ENCODE measurements around the gene EPYC. TPM values are rescaled to one million over a fixed set of nuclear protein-coding genes. Genes with fewer than 3 reads are reported as not detected.

The EPYC gene
- total and polyA plus RNA-seq, 4 donors = not detected

DNA sequence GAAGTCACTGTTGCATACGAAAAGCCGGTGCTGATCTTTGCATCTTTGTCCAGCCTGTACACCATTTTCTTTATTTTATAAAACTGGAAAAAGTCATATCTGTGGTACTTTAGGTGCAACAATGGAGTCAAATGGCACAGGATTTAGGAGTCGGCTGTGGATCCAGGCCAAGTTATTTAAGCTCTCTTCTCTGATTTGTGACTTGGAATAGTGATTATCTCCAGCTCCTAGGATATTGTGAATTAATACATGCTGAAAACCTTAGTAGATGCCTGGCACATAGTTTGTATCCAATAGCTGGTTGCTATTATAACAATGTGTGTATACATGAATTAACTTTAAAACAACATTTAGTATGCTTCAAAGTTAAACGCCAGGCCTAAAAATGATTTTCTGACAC is 43.6 kb downstream of the EPYC start:
- Histone ChIP-seq H3K27me3 (ENCODE audit: control insufficient read depth in 4 of 4, insufficient read depth in 4 of 4, low read length in 3 of 4) (no peaks in the 10 kb centered on the region), H3K4me3 (ENCODE audit: low read depth in 1 of 3, low read length in 3 of 3) (no peak overlapping the region), H3K9me3 (ENCODE audit: control insufficient read depth in 4 of 4, low read length in 3 of 4) (no peaks in the 10 kb centered on the region), H3K36me3 (ENCODE audit: control insufficient read depth in 4 of 4, insufficient read depth in 3 of 4, low read depth in 1 of 4, low read length in 3 of 4) (no peaks in the 10 kb centered on the region), H3K9ac (ENCODE audit: low read depth in 1 of 2, low read length in 2 of 2) (no peak overlapping the region), H3K4me1 (ENCODE audit: control insufficient read depth in 4 of 4, insufficient read depth in 4 of 4, low read length in 3 of 4) (no peaks in the 10 kb centered on the region), H3K27ac (ENCODE audit: low read depth in 1 of 2, low read length in 2 of 2) (no peak overlapping the region)
- no peak for DNase-seq (ENCODE audit: low spot score)
- TF ChIP-seq, protein P1, sequence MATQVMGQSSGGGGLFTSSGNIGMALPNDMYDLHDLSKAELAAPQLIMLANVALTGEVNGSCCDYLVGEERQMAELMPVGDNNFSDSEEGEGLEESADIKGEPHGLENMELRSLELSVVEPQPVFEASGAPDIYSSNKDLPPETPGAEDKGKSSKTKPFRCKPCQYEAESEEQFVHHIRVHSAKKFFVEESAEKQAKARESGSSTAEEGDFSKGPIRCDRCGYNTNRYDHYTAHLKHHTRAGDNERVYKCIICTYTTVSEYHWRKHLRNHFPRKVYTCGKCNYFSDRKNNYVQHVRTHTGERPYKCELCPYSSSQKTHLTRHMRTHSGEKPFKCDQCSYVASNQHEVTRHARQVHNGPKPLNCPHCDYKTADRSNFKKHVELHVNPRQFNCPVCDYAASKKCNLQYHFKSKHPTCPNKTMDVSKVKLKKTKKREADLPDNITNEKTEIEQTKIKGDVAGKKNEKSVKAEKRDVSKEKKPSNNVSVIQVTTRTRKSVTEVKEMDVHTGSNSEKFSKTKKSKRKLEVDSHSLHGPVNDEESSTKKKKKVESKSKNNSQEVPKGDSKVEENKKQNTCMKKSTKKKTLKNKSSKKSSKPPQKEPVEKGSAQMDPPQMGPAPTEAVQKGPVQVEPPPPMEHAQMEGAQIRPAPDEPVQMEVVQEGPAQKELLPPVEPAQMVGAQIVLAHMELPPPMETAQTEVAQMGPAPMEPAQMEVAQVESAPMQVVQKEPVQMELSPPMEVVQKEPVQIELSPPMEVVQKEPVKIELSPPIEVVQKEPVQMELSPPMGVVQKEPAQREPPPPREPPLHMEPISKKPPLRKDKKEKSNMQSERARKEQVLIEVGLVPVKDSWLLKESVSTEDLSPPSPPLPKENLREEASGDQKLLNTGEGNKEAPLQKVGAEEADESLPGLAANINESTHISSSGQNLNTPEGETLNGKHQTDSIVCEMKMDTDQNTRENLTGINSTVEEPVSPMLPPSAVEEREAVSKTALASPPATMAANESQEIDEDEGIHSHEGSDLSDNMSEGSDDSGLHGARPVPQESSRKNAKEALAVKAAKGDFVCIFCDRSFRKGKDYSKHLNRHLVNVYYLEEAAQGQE (IDR thresholded peaks at IDR 0.05) = no peak
- TF ChIP-seq TAF1 (conservative IDR thresholded peaks at IDR 0.05) (no peak), YY1 (IDR thresholded peaks at IDR 0.05) (no peak), HNF4G (IDR thresholded peaks at IDR 0.05) (no peak), FOXA2 (IDR thresholded peaks at IDR 0.05) (no peak), GABPA (IDR thresholded peaks at IDR 0.05 in 1 of 2, conservative IDR thresholded peaks at IDR 0.05 in 1 of 2) (no peak), JUND (IDR thresholded peaks at IDR 0.05) (no peak), NR2F2 (IDR thresholded peaks at IDR 0.05) (no peak), RAD21 (IDR thresholded peaks at IDR 0.05) (no peak), EGR1 (IDR thresholded peaks at IDR 0.05; ENCODE audit: low read depth in 2 of 2) (no peak), SP1 (IDR thresholded peaks at IDR 0.05) (no peak), RXRA (IDR thresholded peaks at IDR 0.05) (no peak), HNF4A (conservative IDR thresholded peaks at IDR 0.05) (no peak), FOXA1 (IDR thresholded peaks at IDR 0.05) (no peak)
- TF ChIP-seq, protein P2, sequence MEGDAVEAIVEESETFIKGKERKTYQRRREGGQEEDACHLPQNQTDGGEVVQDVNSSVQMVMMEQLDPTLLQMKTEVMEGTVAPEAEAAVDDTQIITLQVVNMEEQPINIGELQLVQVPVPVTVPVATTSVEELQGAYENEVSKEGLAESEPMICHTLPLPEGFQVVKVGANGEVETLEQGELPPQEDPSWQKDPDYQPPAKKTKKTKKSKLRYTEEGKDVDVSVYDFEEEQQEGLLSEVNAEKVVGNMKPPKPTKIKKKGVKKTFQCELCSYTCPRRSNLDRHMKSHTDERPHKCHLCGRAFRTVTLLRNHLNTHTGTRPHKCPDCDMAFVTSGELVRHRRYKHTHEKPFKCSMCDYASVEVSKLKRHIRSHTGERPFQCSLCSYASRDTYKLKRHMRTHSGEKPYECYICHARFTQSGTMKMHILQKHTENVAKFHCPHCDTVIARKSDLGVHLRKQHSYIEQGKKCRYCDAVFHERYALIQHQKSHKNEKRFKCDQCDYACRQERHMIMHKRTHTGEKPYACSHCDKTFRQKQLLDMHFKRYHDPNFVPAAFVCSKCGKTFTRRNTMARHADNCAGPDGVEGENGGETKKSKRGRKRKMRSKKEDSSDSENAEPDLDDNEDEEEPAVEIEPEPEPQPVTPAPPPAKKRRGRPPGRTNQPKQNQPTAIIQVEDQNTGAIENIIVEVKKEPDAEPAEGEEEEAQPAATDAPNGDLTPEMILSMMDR (IDR thresholded peaks at IDR 0.05; ENCODE audit: low read depth, low read length, missing input control) = no peak
- TF ChIP-seq, protein P3, sequence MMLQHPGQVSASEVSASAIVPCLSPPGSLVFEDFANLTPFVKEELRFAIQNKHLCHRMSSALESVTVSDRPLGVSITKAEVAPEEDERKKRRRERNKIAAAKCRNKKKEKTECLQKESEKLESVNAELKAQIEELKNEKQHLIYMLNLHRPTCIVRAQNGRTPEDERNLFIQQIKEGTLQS (IDR thresholded peaks at IDR 0.05) = no peak
- TF ChIP-seq, protein P4, sequence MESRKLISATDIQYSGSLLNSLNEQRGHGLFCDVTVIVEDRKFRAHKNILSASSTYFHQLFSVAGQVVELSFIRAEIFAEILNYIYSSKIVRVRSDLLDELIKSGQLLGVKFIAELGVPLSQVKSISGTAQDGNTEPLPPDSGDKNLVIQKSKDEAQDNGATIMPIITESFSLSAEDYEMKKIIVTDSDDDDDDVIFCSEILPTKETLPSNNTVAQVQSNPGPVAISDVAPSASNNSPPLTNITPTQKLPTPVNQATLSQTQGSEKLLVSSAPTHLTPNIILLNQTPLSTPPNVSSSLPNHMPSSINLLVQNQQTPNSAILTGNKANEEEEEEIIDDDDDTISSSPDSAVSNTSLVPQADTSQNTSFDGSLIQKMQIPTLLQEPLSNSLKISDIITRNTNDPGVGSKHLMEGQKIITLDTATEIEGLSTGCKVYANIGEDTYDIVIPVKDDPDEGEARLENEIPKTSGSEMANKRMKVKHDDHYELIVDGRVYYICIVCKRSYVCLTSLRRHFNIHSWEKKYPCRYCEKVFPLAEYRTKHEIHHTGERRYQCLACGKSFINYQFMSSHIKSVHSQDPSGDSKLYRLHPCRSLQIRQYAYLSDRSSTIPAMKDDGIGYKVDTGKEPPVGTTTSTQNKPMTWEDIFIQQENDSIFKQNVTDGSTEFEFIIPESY (IDR thresholded peaks at IDR 0.05) = no peak
- TF ChIP-seq, protein P5, sequence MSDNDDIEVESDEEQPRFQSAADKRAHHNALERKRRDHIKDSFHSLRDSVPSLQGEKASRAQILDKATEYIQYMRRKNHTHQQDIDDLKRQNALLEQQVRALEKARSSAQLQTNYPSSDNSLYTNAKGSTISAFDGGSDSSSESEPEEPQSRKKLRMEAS (IDR thresholded peaks at IDR 0.05) = no peak
- 89% methylated on average over 4 of the region's 4 CpGs for WGBS

All from liver (tissue), 9 donors.